ENCODE results near the gene CAMK2G. TPM values are rescaled to one million over a fixed set of nuclear protein-coding genes. Genes with fewer than 3 reads are reported as not detected.
"Not testable (repeated sequence)": the region's sequence is repeated elsewhere in the genome, so short reads cannot be mapped to it uniquely, and the experiment has no call there.

The CAMK2G gene
- total RNA-seq, 1 donor from 2014 or later = 24.9 TPM

DNA sequence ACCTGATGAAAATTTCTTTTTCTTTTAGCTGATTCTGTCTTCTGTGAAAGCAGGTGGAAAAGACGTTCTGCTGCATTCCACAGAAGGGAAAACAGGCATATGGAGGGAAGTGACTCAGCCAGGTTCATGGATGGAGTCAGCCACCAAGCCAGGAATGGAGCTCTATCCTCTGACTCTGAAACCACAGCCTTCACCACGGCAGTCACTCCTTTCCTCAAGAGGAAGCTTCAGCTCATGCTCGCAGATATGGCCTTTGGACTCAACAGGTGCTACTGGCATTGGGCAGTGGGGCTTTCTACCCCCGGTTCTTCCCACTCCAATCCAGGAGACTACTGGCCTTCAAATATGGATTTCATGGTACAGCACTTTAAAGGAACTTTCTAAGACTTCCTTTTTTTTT, 25.1 kb upstream of the CAMK2G start:
- H3K27me3 Mint-ChIP-seq = no peaks in the 10 kb centered on the region
- H3K27ac Mint-ChIP-seq = peak overlapping the region; percentile 74
- H3K4me3 Mint-ChIP-seq = no peak overlapping the region
- no peaks in the 10 kb centered on the region for H3K4me1 Mint-ChIP-seq (ENCODE audit: unreplicated experiment)
- DNase-seq (ENCODE audit: extremely low spot score, unreplicated experiment) = no peak
- TF ChIP-seq, protein P1, sequence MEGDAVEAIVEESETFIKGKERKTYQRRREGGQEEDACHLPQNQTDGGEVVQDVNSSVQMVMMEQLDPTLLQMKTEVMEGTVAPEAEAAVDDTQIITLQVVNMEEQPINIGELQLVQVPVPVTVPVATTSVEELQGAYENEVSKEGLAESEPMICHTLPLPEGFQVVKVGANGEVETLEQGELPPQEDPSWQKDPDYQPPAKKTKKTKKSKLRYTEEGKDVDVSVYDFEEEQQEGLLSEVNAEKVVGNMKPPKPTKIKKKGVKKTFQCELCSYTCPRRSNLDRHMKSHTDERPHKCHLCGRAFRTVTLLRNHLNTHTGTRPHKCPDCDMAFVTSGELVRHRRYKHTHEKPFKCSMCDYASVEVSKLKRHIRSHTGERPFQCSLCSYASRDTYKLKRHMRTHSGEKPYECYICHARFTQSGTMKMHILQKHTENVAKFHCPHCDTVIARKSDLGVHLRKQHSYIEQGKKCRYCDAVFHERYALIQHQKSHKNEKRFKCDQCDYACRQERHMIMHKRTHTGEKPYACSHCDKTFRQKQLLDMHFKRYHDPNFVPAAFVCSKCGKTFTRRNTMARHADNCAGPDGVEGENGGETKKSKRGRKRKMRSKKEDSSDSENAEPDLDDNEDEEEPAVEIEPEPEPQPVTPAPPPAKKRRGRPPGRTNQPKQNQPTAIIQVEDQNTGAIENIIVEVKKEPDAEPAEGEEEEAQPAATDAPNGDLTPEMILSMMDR (conservative IDR thresholded peaks at IDR 0.05) = no peak
- H3K36me3 Mint-ChIP-seq = no peaks in the 10 kb centered on the region
- H3K9me3 Mint-ChIP-seq = peaks cover 4% of the 10 kb centered on the region

DNA sequence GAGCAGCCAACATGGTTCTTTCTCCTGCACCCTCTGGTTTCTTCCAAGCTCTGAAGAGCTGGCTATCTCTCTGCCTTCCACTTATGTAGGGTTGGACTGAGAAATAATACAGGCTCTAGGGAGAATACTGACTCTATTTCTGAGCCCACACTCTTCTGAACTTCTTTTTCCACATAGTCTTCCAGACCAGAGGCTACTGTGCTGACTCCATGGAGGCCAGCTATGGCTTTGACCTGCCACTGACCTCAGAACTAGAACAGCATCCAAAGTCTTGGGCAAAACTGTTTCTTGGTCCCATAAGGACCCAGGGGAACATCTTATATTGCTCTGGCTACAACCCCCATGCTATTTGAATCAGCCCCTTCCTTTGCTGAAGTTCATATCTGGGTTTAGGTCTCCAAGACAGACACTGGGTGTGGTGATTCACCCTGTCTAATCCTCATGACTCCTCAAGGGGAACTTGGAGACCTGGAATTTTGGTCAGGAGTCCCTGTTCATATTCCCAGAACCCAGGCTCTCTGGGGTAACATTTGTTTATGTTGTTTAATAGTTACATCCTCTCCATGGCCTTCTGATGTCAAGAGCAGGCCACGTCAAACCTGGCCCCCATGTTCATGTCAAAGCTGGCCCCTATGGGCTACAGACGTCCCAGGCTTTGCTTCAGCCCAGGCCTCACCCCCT, 24.5 kb upstream of the CAMK2G start:
- no peaks in the 10 kb centered on the region for H3K4me1 Mint-ChIP-seq (ENCODE audit: unreplicated experiment)
- no peak overlapping the region for H3K4me3 Mint-ChIP-seq
- peak overlapping the region; percentile 74 for H3K27ac Mint-ChIP-seq
- TF ChIP-seq, protein P1 (conservative IDR thresholded peaks at IDR 0.05) = no peak
- H3K27me3 Mint-ChIP-seq = no peaks in the 10 kb centered on the region
- no peaks in the 10 kb centered on the region for H3K36me3 Mint-ChIP-seq
- DNase-seq (ENCODE audit: extremely low spot score, unreplicated experiment) = no peak
- H3K9me3 Mint-ChIP-seq = peaks cover 4% of the 10 kb centered on the region

DNA sequence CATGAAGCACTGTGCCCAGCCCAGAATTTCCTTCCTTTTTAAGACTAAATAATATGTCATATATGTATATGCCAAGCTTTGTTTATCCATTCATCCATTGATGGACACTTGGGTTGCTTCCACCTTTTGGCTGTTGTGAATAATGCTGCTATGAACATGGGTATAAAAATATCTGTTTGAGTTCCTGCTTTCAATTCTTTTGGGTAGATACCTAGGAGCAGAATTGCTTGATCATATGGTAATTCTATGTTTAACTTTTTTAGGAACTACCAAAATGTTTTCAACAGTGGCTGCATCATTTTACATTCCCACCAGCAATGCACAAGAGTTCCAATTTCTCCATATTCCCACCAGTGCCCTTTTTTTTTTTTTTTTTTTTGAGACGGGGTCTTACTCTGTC, 23.3 kb upstream of the CAMK2G start:
- H3K36me3 Mint-ChIP-seq = no peaks in the 10 kb centered on the region
- TF ChIP-seq, protein P1 (conservative IDR thresholded peaks at IDR 0.05) = no peak

DNA sequence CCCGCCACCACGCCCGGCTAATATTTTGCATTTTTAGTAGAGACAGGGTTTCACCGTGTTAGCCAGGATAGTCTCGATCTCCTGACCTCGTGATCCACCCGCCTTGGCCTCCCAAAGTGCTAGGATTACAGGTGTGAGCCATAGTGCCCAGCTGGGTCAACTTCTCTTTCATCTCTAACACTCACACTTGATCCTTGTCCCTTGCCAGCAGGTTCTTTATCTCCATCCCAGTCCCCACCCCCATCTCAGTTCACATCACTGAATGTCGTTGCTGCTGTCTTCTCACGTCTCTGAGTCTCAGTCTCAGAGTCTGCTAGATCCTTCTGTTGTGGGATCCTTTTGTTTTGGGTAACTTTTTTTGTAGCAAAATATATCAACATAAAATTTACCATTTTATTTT, 21.0 kb upstream of the CAMK2G start:
- H3K4me3 Mint-ChIP-seq; H3K27ac Mint-ChIP-seq; H3K9me3 Mint-ChIP-seq; H3K27me3 Mint-ChIP-seq; DNase-seq (ENCODE audit: extremely low spot score, unreplicated experiment); H3K36me3 Mint-ChIP-seq: not testable (repeated sequence)
- peaks cover 21% of the 10 kb centered on the region for H3K4me1 Mint-ChIP-seq (ENCODE audit: unreplicated experiment)

More for the DNA sequence above, 23.3 kb upstream of the CAMK2G start:
- no peaks in the 10 kb centered on the region for H3K27me3 Mint-ChIP-seq
- DNase-seq (ENCODE audit: extremely low spot score, unreplicated experiment) = no peak
- peaks cover 4% of the 10 kb centered on the region for H3K9me3 Mint-ChIP-seq
- peaks cover 10% of the 10 kb centered on the region for H3K4me1 Mint-ChIP-seq (ENCODE audit: unreplicated experiment)
- H3K27ac Mint-ChIP-seq = no peak overlapping the region
- no peak overlapping the region for H3K4me3 Mint-ChIP-seq

DNA sequence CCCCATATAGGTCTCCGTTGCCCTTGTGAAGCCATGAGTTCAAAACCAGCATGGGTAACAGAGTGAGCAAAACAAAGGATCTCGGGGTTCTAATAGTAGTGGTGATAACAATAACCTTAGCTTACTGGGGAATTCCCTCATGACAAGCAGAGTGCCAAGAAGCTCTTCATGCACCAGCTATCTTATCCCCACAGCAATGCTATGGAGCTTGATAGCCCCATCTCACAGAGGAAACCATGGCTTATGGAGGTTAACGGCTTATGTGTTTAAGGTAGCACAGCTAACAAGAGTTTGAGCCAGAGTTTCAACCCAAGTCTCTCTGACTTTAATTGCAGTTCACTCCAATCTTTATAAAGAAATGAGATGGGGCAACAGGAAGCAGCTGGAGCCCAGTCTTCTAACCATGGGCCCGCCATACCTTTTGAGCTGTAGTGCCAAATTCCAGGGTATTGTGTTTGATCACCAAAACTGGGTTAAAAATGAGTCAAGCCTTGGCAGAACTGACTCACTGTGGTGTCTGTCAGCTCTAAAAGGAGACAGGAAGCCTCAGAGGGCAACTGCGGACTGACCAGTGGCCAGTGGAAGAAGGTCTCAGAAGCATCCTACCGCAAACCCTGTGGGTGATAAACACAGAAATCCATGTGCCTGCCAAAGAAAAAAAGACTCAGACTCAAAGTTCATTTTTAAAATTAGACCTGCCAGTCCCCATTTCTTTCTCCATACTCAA, 20.1 kb upstream of the CAMK2G start:
- H3K27me3 Mint-ChIP-seq = no peaks in the 10 kb centered on the region
- no peak overlapping the region for H3K4me3 Mint-ChIP-seq
- no peak overlapping the region for H3K27ac Mint-ChIP-seq
- peaks cover 21% of the 10 kb centered on the region for H3K4me1 Mint-ChIP-seq (ENCODE audit: unreplicated experiment)
- H3K9me3 Mint-ChIP-seq = peaks cover 4% of the 10 kb centered on the region
- no peaks in the 10 kb centered on the region for H3K36me3 Mint-ChIP-seq
- TF ChIP-seq, protein P1 (conservative IDR thresholded peaks at IDR 0.05) = no peak
- no peak for DNase-seq (ENCODE audit: extremely low spot score, unreplicated experiment)

DNA sequence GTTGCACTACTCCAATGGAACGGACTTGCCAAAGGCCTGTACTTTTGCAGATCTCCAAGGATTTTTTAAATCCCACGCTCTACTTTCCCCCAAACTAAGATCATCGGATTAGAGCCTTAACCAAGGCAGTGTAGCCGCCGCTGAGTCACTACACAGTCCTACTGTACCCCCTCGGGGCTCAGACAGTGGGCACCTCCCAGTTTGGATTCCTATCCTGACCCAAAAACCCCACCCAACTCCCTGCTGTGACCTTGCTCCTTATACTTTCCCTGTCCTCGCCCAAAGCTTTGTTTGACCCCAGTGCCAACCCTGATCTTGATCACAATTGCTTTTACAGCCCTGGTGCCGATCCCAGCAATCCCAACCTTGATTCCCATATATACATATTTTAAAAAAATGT, 19.1 kb upstream of the CAMK2G start:
- no peak for DNase-seq (ENCODE audit: extremely low spot score, unreplicated experiment)
- Mint-ChIP-seq H3K27me3 (no peaks in the 10 kb centered on the region), H3K9me3 (no peaks in the 10 kb centered on the region), H3K4me1 (ENCODE audit: unreplicated experiment) (peaks cover 23% of the 10 kb centered on the region), H3K27ac (no peak overlapping the region), H3K36me3 (no peaks in the 10 kb centered on the region), H3K4me3 (no peak overlapping the region)
- TF ChIP-seq, protein P1 (conservative IDR thresholded peaks at IDR 0.05) = no peak
